HG02885 (cell line): ENCODE data around the gene CDX2.

Source experiments
- ATAC-seq: cut with Tn5 transposase; IDR thresholded peaks from one replicate; pipeline ENCODE4 v1.9.1; 2021; ENCODE audit warnings: mild to moderate bottlenecking; ENCODE audit not compliant: unreplicated experiment, poor library complexity

The CDX2 gene

DNA sequence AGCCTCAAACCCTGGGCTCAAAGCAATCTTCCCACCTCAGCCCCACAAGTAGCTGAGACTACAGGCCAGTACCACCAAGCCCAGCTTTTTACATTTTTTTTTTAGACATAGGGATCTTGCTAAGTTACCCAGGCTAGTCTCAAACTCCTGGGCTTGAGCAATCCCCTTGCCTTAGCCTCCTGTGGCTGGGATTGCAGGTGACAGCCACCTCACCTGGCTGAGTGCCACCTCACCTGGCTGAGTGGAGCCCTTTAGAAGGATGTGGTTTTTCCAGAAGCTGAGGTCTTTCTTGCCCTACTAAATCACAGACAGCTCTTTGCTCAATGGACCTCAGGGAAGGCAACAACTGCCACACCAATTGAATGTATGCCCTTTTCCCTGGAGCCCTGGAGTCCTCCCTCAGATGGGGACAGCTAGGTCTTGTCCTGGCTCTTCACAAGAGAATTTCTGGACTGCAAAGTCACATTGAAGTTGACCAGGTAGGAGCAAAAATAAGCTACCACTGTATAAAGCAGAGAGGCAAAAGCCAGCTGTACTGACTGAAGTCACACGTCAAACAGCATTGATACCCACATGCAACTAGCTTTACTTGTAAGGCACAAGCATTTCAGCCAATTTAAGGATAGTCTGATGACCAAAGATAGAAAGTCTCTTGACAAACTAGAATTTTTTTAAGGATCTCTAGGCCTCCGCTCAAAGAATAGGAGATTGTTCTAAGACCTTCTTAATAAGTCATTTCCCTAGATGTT lies 35.4 kb downstream of the CDX2 start:
- no peak for ATAC-seq

DNA sequence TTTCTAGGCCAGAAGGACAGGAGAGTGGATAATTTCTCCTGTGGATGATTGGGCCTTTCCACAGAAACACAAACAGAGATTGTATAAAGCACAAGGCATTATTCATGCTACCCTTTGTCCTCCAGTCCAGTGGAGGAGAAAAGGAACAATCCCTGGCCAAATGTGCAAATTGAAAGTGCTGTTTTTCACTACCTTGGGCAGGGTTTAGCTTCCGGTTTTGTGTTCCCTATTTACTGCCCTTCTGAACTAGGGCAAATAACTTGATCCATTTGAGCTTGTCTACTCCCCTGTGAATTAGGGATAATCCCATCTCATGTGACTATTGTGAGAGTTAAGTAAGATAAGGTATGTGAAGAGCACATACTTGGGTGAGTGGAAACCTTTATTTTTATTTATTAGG lies 36.0 kb downstream of the CDX2 start:
- ATAC-seq, result no peak

DNA sequence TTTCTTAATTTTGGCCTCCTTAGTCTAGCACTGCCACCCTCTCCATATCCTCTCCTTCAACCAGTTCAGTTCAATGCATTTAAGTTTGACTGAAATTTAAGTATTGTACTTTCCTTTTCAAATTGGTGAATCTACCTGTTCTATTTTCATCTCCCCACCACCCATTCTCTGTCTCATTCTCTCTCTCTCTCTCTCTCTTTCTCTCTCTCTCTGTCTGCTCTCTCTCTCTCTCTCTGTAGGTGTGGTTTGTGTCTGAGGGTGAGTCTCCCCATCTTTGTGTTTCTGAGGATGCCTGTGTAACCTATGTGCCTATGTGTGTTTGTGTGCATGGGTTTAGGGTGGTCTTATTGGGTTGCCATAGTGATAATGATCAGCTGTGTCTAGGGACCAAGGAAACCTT lies 39.2 kb downstream of the CDX2 start:
- ATAC-seq, result no peak

DNA sequence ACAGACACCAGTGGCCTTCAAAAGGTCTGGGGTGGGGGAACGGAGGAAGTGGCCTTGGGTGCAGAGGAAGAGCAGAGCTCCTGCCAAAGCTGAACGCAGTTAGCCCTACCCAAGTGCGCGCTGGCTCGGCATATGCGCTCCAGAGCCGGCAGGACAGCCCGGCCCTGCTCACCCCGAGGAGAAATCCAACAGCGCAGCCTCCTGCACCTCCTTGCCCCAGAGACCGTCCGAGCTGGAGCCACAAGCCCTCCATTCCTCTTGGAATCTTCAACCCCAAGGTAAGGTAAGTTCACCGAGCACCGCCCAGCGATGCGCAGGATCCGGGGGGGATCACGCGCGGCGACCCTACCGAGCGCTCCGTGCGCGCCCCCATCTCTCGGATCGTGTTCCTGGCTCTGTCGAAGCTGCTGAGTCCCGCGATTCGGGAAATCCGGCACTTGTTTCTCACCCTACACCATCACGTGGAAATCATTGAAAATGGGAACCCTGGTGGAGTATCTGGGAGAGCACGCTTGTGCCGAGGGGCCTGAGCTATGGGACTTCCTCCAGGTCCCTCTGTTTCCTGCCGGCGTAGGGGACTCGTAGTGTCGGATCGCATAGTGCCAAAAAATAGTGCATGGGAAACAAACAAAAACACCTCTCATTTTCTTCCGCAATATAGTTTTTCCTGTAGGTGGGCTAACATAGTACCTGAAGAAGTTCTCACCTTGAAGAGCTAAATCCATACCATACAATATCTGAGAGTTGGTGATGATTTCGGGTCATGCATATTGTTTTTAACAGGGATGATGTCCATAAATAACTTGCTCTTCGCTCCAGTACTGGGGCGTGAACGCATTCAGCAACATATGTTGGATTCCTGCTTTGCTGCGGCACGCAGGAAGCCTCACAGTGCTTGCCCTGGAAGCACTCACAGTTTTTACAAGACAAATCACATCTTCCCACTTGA lies 40.0 kb downstream of the CDX2 start:
- ATAC-seq, result no peak

DNA sequence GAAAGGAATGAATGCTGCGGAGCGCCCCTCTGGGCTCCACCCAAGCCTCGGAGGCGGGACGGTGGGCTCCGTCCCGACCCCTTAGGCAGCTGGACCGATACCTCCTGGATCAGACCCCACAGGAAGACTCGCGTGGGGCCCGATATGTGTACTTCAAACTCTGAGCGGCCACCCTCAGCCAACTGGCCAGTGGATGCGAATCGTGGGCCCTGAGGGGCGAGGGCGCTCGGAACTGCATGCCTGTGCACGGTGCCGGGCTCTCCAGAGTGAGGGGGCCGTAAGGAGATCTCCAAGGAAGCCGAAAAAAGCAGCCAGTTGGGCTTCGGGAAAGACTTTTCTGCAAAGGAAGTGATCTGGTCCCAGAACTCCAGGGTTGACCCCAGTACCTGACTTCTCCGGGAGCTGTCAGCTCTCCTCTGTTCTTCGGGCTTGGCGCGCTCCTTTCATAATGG lies 40.7 kb downstream of the CDX2 start:
- no peak for ATAC-seq

DNA sequence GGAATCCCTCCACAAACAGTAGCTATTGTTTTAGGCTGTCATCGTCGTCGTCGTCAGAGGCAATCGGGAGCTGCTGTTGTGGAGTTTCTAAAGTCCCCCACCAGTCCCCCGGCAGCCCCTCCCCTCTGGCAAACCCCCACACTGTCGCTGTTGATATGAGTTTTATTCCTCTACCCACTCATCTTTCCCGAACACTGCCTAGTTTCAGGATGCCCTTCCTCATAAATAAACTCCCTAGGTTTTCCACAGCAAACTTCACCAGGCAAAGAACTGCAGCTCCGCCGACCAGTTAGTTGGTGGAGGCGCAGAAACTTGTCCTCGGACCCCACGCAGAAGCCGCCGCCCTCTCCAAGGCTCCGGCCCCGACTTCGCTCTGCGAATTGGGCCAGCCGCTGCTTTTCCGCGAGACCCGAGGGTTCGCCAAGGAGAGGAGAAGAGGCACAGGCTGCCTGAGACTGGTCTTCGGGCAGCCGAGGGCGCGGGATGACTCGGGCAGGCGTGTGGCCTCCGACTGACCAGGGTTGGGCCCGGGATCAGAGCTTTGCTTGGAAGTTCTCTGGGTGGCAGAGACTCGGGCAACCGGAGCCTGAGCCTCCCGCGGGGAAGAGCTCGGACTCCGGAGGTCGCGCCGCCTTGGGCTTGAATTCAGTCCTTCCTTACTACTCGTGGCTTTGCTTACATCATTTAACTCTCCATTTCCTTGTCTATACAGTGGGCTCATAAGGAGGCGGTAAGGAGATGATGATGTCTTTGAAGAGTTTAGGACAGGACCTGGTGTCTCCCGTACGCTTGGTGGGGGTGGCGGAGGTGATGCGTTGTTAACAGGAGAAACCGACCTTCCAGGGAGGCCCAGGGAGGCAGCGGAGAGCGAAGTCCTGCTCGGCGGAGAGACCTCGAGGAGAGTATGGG lies 41.4 kb downstream of the CDX2 start:
- ATAC-seq, result no peak

DNA sequence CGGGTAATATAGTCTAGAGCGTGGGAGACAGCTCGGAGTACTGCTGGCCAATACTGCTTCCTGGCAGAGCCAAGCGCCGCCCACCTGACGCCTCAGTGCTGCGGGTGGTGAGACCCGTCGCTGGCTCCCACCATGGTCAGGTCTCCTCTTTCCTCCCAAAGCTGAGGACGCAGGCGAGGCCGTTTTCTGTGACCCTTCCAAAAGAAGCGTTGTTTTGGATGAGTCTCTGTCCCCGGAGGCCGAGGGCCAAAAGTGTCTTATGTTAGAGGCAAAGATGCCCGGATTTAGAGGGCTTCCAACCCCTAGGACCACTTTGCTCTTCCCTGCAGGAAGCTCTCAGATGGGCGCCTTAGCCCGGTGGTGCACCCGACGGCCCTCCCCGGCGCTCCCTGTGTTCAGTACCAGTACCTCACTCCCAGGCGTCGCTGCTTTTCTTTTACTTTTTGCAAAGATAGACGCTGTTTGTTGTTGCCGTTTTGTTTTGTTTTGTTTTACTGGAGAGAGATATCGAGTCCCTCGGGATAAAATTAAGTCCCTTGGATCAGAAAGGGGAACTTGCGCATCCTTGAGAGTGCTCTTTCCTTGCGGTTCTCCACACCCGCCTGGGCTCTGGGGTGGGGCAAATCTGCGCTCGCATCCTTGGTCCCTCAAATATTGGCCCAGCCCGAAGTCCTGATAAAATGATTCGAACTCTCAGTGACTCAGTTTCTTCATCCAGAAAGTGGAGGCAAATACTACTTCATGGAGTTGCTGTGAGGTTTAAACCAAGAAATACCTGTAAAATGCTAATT lies 42.3 kb downstream of the CDX2 start:
- no peak for ATAC-seq

DNA sequence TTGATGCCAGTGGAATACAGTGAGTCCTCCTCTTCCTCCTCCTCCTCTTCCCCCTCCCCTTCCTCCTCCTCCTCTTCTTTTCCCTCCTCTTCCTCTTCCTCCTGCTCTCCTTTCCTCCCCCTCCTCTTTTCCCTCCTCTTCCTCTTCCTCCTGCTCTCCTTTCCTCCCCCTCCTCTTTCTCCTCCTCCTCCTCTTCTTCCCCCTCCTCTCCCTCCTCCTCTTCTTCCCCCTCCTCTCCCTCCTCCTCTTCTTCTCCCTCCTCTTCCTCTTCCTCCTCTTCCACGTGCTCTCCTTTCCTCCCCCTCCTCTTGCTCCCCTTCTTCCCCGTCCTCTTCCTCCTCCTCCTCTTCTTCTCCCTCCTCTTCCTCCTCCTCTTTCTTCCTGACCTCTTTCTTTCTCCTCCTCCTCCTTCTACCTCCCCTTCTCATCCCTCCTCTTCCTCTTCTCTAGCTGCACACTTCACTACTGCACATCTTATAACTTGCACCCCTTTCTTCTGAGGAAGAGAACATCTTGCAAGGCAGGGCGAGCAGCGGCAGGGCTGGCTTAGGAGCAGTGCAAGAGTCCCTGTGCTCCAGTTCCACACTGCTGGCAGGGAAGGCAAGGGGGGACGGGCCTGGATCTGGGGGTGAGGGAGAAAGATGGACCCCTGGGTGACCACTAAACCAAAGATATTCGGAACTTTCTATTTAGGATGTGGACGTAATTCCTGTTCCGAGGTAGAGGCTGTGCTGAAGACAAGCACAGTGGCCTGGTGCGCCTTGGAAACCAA lies 43.7 kb downstream of the CDX2 start:
- no peak for ATAC-seq

DNA sequence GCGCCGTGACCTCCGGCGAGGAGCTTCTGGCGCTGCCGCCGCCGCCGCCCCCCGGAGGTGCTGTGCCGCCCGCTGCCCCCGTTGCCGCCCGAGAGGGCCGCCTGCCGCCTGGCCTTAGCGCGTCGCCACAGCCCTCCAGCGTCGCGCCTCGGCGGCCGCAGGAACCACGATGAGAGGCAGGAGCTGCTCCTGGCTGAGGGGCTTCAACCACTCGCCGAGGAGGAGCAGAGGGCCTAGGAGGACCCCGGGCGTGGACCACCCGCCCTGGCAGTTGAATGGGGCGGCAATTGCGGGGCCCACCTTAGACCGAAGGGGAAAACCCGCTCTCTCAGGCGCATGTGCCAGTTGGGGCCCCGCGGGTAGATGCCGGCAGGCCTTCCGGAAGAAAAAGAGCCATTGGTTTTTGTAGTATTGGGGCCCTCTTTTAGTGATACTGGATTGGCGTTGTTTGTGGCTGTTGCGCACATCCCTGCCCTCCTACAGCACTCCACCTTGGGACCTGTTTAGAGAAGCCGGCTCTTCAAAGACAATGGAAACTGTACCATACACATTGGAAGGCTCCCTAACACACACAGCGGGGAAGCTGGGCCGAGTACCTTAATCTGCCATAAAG lies 44.5 kb downstream of the CDX2 start:
- ATAC-seq, result no peak

DNA sequence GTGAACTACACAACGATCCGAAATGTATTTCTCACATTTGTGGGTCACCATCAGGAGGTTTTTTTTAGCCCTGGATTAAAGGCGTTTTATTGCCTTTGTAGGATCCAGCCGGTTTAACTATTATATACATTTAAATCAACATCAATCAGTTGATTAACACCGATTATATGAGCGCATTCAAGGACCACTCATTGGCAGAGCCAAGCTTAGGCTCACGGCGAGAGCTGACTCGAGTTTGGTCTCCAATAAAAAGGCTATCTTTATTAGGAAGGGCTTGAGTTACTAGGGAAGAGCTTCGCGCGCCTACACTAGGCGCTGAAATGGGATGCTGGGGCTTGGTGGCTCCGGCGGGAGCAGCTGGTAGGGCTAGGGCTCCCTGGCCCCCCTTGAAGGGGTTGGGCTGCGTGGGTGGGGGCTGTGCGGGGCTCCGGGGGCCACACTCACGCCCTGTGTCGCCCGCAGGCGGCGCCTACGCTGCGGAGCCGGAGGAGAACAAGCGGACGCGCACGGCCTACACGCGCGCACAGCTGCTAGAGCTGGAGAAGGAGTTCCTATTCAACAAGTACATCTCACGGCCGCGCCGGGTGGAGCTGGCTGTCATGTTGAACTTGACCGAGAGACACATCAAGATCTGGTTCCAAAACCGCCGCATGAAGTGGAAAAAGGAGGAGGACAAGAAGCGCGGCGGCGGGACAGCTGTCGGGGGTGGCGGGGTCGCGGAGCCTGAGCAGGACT lies 45.2 kb downstream of the CDX2 start:
- ATAC-seq, result no peak

DNA sequence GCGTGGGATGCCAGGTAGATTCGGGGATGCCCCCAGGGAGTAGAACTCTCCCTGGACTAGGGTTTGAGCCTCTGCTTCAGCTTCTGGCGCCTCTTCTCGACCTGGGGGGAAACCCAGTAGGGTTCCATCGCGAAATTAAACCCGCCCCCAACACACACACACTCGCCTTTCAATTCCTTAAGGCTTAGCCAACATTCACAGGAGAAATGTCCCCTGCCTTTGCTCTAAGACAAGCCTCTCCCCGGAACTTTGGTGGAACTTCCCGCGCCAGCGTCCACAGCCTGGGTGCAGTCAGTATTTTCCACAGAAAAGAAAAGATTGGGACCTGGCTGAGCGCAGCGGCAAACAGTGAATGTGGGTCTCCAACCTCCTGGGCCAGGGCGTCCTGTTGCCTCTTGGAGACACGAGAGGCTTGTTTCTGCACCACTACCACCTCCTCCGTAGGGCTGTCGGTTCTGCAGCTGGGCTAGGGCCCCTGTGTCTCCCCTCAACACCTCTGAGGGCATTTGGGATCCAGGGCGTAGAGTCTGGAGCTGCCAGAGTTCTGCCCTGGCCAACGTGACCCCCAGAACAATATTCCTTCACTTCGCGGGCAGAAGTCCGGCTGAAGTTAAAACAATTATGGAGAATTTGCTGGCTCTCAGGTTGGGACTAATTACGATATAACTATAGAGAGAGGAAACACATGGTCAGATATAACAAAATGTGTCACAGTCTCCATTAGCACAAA lies 46.1 kb downstream of the CDX2 start:
- no peak for ATAC-seq

DNA sequence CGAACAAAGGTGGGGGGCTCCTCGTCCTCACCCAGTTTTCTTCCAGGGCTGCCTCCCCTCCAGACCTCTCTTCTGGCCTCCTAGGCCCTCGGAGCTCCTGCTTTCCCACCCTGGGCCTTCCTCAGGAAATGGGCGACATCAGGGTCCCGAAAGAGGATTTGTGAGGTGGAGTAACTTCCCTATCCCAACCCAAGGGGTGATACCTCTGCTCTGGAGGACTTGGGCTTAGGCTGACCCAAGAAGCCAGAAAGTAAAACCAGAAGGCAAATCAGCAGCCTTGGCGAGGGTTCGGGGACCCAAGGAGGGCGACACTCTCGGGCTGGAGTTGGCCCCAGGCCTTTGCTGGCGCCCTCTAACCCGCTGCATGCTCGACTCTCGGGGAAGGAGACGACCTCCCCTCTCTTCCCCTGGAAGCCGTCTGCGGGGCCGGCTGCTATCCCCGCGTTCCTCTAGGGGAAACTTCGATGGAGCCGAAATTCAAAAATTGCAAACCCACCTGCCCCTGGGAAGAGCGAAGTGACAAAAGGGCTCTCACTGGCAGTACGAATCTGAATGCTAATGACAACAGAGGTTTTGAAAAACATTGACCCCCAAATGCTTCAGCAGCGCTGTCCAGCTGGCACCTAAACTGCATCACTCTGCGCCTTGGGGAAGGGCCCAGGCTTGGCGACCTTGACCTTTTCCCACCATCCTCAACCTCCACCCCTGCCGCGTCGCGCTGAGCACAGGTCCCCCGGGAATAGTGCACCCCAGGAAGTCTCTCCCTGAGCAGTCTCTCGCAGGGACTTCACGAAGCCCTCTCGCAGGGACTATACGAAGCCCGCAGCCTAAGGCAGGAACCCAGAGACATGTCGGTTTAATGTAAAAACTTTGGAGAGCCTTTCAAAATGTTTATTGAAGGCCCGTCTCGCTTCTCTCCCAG lies 46.9 kb downstream of the CDX2 start:
- no peak for ATAC-seq

DNA sequence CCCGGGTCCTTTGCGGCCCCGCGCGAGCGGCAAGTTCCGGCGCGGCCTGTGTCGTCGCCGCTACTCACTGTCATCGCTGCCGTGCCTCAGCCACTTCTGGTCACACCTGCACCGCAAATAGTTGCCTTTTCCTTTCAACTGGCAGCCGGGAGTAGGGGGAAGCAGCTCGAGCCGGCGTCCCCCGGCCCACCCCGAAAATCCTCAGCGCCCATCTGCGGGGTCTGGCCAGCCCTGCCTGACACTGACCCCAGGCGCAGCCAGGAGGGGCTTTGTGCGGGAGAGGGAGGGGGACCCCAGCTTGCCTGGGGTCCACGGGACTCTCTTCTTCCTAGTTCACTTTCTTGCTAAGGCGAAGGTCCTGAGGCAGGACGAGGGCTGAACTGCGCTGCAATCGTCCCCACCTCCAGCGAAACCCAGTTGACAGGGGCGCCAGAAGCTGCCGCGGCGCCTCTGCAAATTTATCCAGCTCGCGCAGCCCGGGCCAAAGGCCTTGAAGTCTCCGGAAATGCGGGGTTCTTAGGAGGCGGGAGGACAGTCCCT lies 47.6 kb downstream of the CDX2 start:
- ATAC-seq, result no peak

DNA sequence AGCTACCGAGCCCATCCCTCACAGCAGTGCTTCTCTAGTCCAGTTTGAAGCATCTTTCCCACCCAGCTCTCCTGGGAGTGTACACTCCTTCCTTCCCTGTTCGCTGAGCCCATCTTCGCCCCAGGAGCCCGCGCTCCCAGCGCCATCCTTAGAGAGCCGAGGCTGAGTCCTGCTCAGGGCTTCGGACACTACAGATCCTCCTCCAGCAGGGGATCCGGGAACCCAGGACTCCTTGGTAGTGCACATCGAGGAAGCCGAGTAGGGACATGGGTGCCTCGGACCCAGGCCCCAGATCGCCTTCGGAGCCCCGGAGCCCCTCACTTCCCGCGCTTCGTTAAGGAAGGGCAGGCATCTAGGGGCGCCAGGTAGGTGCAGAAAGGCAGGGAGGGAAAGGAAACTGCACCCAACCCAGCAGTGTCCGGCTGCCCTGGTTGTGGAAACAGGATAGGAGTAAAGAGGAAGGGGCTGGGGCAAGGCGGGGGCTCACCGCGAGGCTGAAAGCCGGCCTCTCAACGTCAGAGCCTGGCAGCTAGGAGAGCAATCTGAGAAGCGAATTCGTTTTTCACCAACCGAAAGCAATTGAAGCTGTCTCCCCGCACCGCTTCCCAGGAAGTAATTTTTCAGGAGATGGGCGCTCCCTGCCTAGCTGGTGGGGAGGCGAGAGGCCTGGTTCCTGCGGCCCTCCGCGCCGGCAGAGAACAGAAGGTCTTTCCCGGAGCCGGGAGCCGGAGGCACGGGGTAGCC lies 48.3 kb downstream of the CDX2 start:
- no peak for ATAC-seq

DNA sequence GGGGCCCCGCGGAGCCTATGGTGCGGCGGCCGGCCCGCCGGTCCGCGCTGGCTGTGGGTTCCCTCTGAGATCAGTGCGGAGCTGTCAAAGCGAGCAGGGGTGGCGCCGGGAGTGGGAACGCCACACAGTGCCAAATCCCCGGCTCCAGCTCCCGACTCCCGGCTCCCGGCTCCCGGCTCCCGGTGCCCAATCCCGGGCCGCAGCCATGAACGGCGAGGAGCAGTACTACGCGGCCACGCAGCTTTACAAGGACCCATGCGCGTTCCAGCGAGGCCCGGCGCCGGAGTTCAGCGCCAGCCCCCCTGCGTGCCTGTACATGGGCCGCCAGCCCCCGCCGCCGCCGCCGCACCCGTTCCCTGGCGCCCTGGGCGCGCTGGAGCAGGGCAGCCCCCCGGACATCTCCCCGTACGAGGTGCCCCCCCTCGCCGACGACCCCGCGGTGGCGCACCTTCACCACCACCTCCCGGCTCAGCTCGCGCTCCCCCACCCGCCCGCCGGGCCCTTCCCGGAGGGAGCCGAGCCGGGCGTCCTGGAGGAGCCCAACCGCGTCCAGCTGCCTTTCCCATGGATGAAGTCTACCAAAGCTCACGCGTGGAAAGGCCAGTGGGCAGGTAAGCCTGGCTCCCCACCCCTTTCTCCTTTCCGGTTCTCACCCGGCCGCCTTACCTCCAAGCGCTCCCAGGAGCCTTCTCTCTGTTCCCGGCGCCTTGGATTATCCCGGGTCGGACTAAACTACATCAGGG lies 49.0 kb downstream of the CDX2 start, which contains the start of gene PDX1:
PDX1 (plus strand) TSS at position 67 of the 743 bp plus-strand sequence; CDS start at position 206, 139 bp downstream.
- no peak for ATAC-seq
